Spinal cord (tissue), 10 donors: ENCODE measurements around the gene PSIP1. TPM values are rescaled to one million over a fixed set of nuclear protein-coding genes. Genes with fewer than 3 reads are reported as not detected.

ENCODE experiments used
- DNase-seq, 6 donors: peaks; one replicate each; pipeline versions ENCODE4 v3.0.0 to v3.0.0-alpha.2; 2013 to 2015; ENCODE audit warnings: low spot score in 6 of 6, low read depth in 4 of 6
- H3K27ac ChIP-seq: one replicate; pipeline ENCODE4 v1.5.1; 2013; ENCODE audit warnings: low read depth, low read length, control low read depth
- H3K27me3 ChIP-seq: one replicate; pipeline ENCODE4 v1.6.1; 2013; ENCODE audit warnings: low read length; ENCODE audit not compliant: control insufficient read depth, insufficient read depth
- H3K36me3 ChIP-seq: one replicate; pipeline ENCODE4 v1.6.1; 2013; ENCODE audit warnings: low read length; ENCODE audit not compliant: control insufficient read depth, insufficient read depth
- H3K4me1 ChIP-seq: one replicate; pipeline ENCODE4 v1.6.1; 2013; ENCODE audit warnings: low read length; ENCODE audit not compliant: control insufficient read depth, insufficient read depth
- H3K4me3 ChIP-seq: one replicate; pipeline ENCODE4 v1.5.1; 2013; ENCODE audit warnings: low read depth, low read length, control low read depth
- H3K9me3 ChIP-seq: one replicate; pipeline ENCODE4 v1.6.1; 2013; ENCODE audit warnings: low read length; ENCODE audit not compliant: control insufficient read depth, insufficient read depth
- WGBS: methylation state at CpG from one replicate; pipeline ENCODE4 v1.1.5; 2013; ENCODE audit warnings: missing lambda C conversion rate; ENCODE audit not compliant: insufficient coverage; 5-methylcytosine and 5-hydroxymethylcytosine counted together
- polyA plus RNA-seq, 2 donors: library from polyadenylated mRNA; unstranded; fragments of 120-200 nt; gene quantifications; one replicate each; pipeline ENCODE4 v1.2.1, GENCODE V29; 2013; ENCODE audit not compliant: insufficient read length in 2 of 2
- total RNA-seq, 2 donors: library from RNA; depleted of rRNA in 1 of 2; stranded (reverse); fragments of 120-200 nt in 1 of 2; fragments of >200 nt in 1 of 2; gene quantifications; one replicate each; pipeline versions ENCODE4 v1.2.3 to v1.2.4, GENCODE V29; 2013 to 2014
- donor health status: healthy.

The PSIP1 gene
- total and polyA plus RNA-seq, 4 donors = 114 to 270 (median 164) TPM

- Histone ChIP-seq H3K4me3 (no peak overlapping the region), H3K27ac (no peak overlapping the region), H3K27me3 (no peaks in the 10 kb centered on the region), H3K4me1 (no peaks in the 10 kb centered on the region), H3K36me3 (peaks cover 17% of the 10 kb centered on the region), H3K9me3 (no peaks in the 10 kb centered on the region)
- no CpG with 5 or more reads among the region's 2 CpGs for WGBS
- peak in 5 of 6 donors; percentile 6 to 68 (median 11) for DNase-seq
These were observed 24.7 kb downstream of the PSIP1 start for GRCh38 chr9:15485836-15486666.

GRCh38 chr9:15484802-15485201 lies 26.0 kb downstream of the PSIP1 start:
- no peaks in the 10 kb centered on the region for H3K27me3 ChIP-seq
- DNase-seq = no peak
- H3K27ac ChIP-seq = no peak overlapping the region
- WGBS = no CpG with 5 or more reads among the region's 6 CpGs
- no peaks in the 10 kb centered on the region for H3K4me1 ChIP-seq
- peaks cover 17% of the 10 kb centered on the region for H3K36me3 ChIP-seq
- H3K4me3 ChIP-seq = no peak overlapping the region
- no peaks in the 10 kb centered on the region for H3K9me3 ChIP-seq

- H3K4me1 ChIP-seq = no peaks in the 10 kb centered on the region
- DNase-seq = no peak
- no CpG with 5 or more reads among the region's 1 CpG for WGBS
- no peaks in the 10 kb centered on the region for H3K27me3 ChIP-seq
- no peaks in the 10 kb centered on the region for H3K9me3 ChIP-seq
- H3K4me3 ChIP-seq = no peak overlapping the region
- H3K27ac ChIP-seq = no peak overlapping the region
- H3K36me3 ChIP-seq = peaks cover 11% of the 10 kb centered on the region
These were observed 28.6 kb downstream of the PSIP1 start for GRCh38 chr9:15482146-15482545.

- no peak for DNase-seq
- Histone ChIP-seq H3K36me3 (peaks cover 11% of the 10 kb centered on the region), H3K4me1 (no peaks in the 10 kb centered on the region), H3K27ac (no peak overlapping the region), H3K27me3 (no peaks in the 10 kb centered on the region), H3K9me3 (no peaks in the 10 kb centered on the region), H3K4me3 (no peak overlapping the region)
- WGBS = no CpG with 5 or more reads among the region's 1 CpG
These were observed 30.7 kb downstream of the PSIP1 start for GRCh38 chr9:15480028-15480427.

GRCh38 chr9:15475923-15476536 lies 34.7 kb downstream of the PSIP1 start:
- Histone ChIP-seq H3K9me3 (no peaks in the 10 kb centered on the region), H3K4me3 (no peak overlapping the region), H3K27me3 (no peaks in the 10 kb centered on the region), H3K36me3 (peaks cover 4% of the 10 kb centered on the region), H3K4me1 (no peaks in the 10 kb centered on the region), H3K27ac (no peak overlapping the region)
- 100% methylated on average over 2 of the region's 8 CpGs for WGBS
- no peak for DNase-seq

- Histone ChIP-seq H3K9me3 (no peaks in the 10 kb centered on the region), H3K36me3 (peaks cover 11% of the 10 kb centered on the region), H3K27me3 (no peaks in the 10 kb centered on the region), H3K4me3 (no peak overlapping the region), H3K4me1 (no peaks in the 10 kb centered on the region), H3K27ac (no peak overlapping the region)
- WGBS = no CpG with 5 or more reads among the region's 2 CpGs
- DNase-seq = no peak
These were observed 40.9 kb downstream of the PSIP1 start for GRCh38 chr9:15469862-15470261.

- Histone ChIP-seq H3K9me3 (no peaks in the 10 kb centered on the region), H3K4me1 (no peaks in the 10 kb centered on the region), H3K36me3 (peaks cover 11% of the 10 kb centered on the region), H3K27me3 (no peaks in the 10 kb centered on the region), H3K27ac (no peak overlapping the region), H3K4me3 (no peak overlapping the region)
- WGBS = no CpG with 5 or more reads among the region's 1 CpG
- DNase-seq = peak in 1 of 6 donors; percentile 67
These were observed 41.4 kb downstream of the PSIP1 start for GRCh38 chr9:15469406-15469805.

- WGBS = 100% methylated on average over 1 of the region's 3 CpGs
- peaks cover 8% of the 10 kb centered on the region for H3K36me3 ChIP-seq
- no peak overlapping the region for H3K27ac ChIP-seq
- no peaks in the 10 kb centered on the region for H3K27me3 ChIP-seq
- DNase-seq = no peak
- no peaks in the 10 kb centered on the region for H3K9me3 ChIP-seq
- no peak overlapping the region for H3K4me3 ChIP-seq
- H3K4me1 ChIP-seq = no peaks in the 10 kb centered on the region
These were observed 42.6 kb downstream of the PSIP1 start for GRCh38 chr9:15468145-15468544.

GRCh38 chr9:15461601-15462000 lies 49.2 kb downstream of the PSIP1 start:
- H3K4me3 ChIP-seq = no peak overlapping the region
- H3K9me3 ChIP-seq = no peaks in the 10 kb centered on the region
- no peak for DNase-seq
- H3K36me3 ChIP-seq = peaks cover 14% of the 10 kb centered on the region
- WGBS = no CpG with 5 or more reads among the region's 2 CpGs
- no peaks in the 10 kb centered on the region for H3K4me1 ChIP-seq
- no peak overlapping the region for H3K27ac ChIP-seq
- no peaks in the 10 kb centered on the region for H3K27me3 ChIP-seq

- H3K36me3 ChIP-seq = peaks cover 16% of the 10 kb centered on the region
- no peak overlapping the region for H3K27ac ChIP-seq
- DNase-seq = no peak
- H3K4me3 ChIP-seq = no peak overlapping the region
- H3K27me3 ChIP-seq = no peaks in the 10 kb centered on the region
- H3K4me1 ChIP-seq = no peaks in the 10 kb centered on the region
- H3K9me3 ChIP-seq = no peaks in the 10 kb centered on the region
- 100% methylated on average over 1 of the region's 8 CpGs for WGBS
These were observed 49.7 kb downstream of the PSIP1 start for GRCh38 chr9:15461056-15461455.
